NCI-H1694 (cell line): ENCODE results near the gene PID1.

ENCODE experiments used
- DNase-seq: peaks from one replicate; lab custom pipeline; 2025; lab: John Stamatoyannopoulos, UW

The PID1 gene

GRCh38 chr2:229270551-229271410 lies at the start of gene PID1:
PID1 (minus strand) TSS chr2:229271287; CDS start chr2:229271043, 244 bp downstream.
- no peak for DNase-seq

DNA sequence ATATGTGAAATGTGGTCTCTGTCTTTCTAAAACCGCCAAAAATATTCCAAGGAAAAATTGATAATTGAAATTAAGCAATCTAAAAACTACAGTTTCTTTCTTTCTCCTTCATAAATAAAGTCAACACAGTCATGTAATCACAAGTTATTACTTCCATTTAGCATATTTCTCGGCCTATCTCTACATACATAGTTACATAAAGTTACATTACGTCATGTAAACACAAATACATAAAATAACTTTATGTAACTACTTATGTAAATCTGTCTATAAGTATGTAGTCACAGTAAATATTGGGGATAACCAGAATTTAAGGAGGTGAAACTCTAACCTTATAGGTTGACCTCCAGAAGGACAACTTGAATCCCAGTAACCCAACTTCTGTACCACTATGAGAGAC lies 48.5 kb upstream of the PID1 start:
- no peak for DNase-seq

DNA sequence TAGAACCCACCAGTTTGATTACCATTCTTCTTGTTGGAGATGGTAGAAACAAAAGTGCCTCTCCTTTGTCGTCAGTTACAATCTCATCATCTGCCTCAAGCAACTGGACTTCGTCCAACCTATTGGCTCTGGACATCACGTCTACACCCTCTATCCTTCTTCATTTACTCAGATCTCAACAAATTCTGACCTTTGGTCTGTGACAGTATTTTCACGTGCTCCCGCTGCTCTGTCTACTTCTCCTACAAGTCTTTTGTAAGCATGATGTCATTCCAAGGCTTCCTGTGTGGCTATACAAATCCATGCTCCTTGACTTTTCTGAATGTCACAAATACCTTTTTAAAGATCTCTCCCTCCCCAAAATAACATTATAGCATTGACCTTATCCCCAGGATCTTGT lies 43.0 kb upstream of the PID1 start:
- no peak for DNase-seq

GRCh38 chr2:229313591-229313990 lies 42.5 kb upstream of the PID1 start:
- no peak for DNase-seq

DNA sequence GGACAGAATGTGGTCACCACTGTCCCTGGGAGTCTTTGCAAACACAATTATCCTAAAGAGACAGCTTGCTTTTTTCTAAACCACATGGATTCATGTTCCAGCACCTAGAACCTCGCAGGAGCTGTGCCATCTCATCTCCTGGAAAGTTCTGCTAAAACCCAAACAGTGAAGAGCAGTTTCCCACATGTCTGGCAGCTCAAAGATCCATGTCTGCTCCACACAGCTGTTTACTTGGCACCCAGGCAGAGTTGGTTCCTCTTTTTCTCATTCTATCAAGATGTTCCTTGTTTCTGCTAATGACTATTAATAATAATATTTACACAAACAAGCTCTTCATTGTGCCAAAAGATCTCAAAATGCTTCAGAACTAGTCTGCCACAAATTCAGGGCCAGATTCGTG lies 30.1 kb upstream of the PID1 start:
- DNase-seq = no peak

GRCh38 chr2:229300790-229301189 lies 29.7 kb upstream of the PID1 start:
- no peak for DNase-seq

GRCh38 chr2:229300371-229300770 lies 29.3 kb upstream of the PID1 start:
- no peak for DNase-seq

DNA sequence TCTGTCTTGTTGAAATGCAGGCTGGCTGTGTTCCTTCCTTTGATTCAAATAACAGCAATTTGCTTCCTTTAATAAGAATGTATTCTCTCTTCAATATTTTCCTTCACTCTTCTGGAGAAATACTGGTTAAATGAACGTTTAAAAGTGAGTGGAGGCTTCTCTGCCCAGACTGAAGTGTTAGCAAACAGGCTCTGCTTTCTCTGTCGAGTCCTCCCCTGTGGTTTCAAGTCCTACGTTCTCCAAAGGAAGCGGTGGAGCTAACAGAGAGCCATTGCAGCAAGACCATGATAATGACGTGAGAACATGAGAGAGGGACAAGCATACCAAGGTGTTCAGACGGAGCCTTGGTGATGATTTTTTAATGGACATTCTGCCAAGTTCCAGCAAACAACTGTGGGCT lies 26.2 kb upstream of the PID1 start:
- DNase-seq = no peak

GRCh38 chr2:229296536-229296935 lies 25.4 kb upstream of the PID1 start:
- DNase-seq = no peak

GRCh38 chr2:229296016-229296415 lies 24.9 kb upstream of the PID1 start:
- no peak for DNase-seq

- no peak for DNase-seq
Measured at GRCh38 chr2:229287823-229288222, 16.7 kb upstream of the PID1 start.

DNA sequence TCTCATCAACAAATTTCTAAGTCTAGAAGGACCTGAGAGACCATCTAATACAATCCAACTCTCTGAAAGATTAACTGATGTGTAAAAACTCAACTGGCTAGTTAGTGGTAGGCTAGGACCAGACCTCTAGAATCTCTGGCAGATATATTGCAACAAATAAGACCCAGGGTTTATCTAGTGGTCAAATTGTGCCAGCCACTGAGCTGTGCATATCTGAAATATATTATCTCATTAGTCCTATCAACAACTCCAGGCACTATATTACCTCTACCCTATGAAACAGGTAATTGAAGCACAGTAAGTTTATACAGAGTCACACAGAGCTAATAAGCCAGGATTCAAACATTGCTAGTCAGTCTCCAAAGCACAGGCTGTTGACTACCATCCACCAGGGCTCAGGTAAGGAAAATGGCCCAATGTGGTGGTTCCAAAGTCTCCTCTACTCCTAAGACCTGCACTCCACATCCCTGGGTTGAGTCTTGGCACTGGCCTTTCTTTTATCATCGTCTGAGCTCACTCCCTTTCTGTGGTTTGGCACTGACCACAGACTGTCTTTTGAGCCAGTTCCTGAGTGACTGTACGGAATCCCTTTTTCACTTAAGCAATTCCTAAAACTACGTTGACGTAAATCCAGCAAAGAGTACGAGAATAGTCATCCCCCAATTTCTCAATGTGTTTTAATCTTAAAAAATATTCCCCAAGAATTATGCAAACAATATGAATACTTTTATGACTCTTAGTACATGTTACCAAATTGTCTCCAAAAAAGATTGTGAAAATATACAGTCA lies 11.9 kb upstream of the PID1 start:
- DNase-seq = no peak

- DNase-seq = no peak
Measured at GRCh38 chr2:229279516-229279915, 8.4 kb upstream of the PID1 start.

GRCh38 chr2:229275506-229275905 lies 4.4 kb upstream of the PID1 start:
- no peak for DNase-seq

- DNase-seq = peak; percentile 49
Measured at GRCh38 chr2:229273723-229274338, 2.7 kb upstream of the PID1 start.

DNA sequence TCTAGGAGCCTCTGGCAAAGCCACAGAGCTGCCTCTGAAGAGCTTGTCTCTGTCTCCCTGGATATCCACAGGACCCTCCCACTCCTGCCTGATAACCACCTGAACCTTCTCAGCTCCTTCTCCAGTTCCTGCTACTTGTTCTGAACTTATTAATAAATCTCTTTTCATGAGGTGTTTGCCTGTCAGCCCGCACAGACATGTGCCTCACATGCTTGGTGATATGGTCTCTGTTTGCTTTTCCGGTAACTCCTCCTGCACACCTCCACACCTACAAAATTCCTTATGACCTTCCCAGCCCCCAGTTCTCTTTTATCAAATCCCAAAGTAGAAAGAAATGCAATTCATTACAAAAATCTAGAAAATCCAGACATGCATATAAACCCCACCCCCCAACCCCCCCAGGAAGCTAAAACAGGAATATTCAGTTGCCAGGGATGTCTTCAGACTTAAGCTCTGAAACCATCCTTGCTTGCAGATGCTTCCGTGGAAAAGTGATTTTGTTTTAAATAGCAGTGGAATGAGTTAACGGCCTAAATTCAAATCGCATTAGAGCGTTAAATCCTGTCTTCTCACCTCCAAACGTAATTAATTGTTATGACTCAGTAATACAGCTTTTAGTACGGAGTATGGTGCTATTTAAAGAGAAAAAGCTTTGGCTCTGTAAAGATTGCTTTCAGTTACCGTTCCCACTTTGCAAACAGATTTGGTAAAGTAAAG lies 2.1 kb upstream of the PID1 start:
- DNase-seq = no peak

GRCh38 chr2:229269941-229270340 lies 1.1 kb downstream of the PID1 start:
- DNase-seq = no peak

DNA sequence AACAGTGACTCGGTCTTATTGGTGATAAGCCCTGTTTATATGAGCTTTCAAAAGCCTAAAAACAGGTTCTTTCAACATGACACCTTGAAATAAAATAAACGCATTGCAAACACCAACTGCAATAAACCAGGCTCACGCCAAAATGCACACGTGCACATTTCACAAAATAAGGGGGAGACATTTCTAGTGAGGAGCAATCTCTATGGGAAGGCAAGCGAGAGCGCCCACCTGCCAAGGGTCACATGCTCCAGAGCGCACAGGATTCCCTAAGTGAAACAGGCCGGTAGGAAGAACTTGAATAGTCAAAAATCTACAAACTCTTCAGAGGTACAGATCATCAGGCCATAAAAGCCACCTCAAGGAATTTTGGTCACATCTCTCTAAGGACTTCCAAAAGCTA lies 1.9 kb downstream of the PID1 start:
- DNase-seq = no peak

DNA sequence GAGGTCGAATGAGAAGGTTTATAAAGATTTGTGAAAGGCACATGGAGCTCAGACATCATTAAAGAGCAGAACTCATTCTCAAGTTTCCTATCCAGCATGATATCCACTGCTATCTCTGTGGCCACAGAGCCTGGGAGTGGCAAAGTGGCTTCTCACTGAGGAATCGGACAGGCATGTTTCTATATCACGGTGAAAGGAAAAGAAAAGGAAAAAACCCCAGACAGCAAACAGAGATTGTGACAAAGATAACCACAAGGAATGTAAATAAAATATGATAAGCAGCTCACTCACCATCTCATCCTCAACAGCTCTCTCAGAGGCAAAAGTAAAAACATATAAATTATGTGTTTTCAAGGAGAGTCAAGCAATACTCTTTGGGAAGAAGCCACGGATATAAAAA lies 2.5 kb downstream of the PID1 start:
- DNase-seq = no peak

- DNase-seq = no peak
Measured at GRCh38 chr2:229267080-229267479, 4.0 kb downstream of the PID1 start.

GRCh38 chr2:229265727-229266126 lies 5.4 kb downstream of the PID1 start:
- DNase-seq = no peak

DNA sequence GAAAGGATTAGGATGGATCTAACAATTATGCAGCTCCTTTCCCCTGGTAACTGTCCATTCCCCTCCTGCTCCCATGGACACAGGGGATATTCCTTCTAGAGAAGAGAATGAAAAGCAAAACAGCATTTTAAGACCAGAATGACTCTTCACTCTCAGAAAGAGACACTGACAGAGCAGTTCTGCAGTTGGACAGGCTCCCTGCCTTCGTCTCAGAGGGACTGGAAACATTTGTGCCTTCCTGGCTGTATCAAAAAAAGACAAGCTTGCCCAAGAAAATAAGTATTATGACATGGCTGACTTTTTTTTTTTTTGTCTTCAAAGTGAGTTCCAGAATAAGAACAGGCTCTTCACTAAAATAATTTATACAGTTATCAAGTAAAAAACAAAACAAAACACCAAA lies 9.5 kb downstream of the PID1 start:
- DNase-seq = no peak
